ENCODE measurements around the gene TIMM17B.

The TIMM17B gene

DNA sequence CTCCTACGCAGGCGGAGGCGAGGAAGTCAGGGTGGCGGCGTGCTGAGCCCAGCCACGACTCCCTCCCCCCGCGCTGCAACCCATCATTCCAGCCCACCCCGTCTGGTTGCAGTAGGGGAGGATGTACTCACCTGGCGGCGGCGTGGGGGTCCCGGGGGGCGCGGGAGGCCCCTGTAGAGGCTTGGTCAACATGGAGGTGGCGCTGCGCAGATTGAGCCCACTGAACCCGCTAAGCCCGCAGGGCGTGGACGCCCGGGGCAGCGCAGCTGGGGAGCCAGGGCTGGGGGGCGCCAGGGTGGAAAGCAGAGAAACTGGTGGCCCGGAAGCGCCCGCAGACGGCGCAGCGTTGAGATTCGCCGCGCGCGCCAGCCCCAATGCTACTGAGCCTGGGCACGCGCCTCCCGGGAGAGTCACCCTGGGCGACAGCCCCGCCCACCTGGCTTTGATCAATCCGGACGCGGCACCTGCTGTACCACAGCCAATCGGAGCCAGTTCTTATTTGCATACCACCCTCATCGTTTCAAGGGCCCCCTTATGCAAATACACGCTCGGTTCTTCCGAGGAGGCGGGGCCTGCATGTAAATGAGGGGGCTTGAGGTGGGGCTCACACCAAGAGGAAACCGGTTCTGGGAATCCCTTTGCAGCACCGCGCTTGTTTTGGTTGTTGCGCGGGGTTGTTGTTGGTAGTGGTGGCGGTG, 21.2 kb upstream of the TIMM17B start, which contains the start of gene PIM2:
PIM2 (minus strand) TSS at position 382 of the 698 bp plus-strand sequence; CDS start at position 192, 190 bp downstream.
- DNase-seq: peak; percentile 96

DNA sequence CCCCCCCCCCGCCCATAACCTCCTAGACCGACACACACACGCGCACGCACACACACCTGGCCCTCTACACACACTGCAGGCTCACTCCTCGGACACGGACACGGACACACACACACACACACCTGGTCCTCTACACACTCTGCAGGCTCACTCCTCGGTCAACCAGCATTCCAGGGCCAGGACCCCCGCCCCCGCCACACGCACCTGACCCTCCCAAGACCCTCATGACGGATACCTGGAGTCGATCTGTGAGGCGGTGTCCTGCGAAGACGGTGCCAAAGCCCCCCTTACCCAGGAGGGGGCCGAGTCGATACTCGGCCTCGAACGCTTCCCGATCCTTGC, 20.7 kb upstream of the TIMM17B start:
- peak; percentile 27 for DNase-seq

DNA sequence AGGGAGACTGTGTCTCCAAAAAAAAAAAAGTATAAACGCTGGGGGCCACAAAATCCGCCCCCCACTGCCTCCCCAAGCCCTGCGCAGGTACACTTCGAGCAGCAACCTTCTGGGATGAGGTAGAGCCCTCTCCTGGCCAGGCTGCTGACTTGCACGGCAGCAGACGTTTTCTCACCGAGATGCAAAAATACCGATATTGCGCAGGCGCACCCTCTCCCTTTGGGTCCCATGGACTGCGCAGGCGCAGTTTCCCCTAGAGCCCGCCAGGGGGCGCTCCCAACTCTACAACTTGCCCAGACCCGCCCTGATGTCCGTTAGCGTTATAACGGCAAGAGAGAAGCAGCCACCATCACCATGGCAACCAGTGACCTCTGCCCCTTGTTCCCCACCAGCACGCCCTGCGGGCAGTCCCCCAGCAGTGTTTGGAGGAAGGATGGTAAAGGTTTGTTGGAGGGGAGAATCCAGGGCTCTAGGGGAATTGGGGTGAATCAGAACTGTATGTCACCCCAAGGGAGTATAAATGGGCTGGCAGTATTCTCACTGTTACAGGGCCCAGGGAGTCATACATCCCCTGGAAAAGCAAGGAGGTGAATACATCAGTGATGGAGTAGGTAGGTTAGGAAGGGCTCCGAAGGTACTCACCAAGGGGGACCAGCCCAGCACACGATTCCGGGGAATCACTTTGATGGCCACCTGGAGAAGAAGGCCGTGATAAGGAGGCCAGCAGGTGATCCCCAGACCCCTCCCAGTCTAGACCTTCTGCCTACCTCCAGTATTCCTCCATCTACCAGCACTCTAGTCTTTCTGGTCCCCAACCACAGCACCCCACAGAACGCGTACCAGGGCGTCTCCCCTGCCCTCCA, 19.8 kb upstream of the TIMM17B start:
- peak; percentile 93 for DNase-seq

DNA sequence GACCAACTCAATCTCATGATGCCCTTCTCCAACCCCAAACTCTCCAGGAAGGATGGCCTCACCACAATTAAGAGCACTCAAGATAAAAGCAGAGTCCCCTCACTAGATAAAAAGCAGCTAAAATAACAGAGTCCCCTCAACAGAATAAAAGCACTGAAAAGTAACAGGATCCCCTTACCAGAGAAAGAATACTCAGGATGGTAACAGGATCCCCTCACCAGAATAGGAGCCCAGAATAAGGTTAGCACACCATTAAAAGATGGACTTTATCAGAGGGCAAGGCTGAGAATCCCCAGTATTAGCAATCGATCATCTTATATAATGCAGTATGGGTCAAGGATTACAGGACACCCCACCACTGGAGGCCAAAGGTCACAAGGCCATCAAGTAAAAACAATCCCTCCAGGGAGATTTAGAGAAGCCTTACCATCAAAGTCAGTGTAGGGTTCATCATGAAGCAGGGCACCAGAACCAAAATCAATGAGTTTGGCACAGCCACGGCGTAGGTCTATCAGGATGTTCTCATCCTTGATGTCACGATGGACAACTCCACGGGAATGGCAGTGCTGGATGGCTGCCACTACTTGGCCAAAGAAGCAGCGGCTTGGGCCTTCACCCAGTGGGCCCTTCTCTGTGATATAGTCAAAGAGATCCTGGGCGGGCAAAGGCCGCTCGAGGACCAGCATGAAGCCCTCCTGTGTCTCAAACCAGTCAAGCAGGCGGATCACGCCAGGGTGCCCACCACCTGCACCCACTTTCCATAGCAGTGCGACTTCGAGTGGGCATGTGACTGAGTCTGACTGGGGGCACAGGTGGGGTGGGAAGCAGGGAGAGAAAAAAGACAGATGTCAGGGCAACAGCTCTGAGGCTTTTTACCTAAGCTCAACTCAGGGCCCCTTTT, 17.3 kb upstream of the TIMM17B start:
- DNase-seq: no peak

DNA sequence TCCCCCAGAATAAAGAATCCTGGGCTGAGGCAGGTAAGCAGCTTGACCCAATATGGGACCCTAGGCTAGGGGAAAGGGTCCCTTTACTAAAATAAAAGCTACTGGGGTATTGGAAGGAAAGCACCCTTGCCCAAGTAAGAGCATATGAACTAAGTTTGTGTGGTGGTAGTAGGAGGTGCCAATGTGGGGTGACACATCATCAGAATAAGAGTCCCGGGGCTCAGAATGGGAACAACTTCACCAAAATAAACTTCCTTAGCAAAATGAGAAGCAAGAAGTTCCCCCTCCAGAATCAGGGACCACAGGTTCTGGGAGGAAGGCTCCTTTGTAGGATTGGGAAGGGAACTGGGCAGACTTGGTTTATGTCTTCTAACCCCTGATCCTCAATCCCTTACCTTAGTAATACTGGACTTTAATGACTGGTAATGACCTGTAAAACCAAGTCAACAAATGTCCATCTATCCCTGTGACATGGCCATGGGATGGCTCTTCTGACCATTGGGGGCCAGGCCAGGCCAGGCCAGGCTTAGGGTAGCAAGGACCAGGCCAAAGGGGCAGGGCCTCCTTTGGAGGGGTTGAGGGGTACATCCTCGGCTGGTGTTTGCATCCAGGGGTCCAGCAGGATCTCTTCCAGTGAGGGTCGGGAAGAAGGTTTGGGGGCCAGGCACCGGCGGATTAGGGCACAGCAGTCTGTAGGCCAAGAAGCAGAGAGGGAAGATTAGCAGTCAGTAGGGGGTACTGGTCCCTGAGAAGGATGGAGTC, 16.2 kb upstream of the TIMM17B start:
- no peak for DNase-seq

- peak; percentile 90 for DNase-seq
Observed at GRCh38 chrX:48911412-48912182, 14.0 kb upstream of the TIMM17B start, which contains the start of gene SLC35A2. SLC35A2 (minus strand) TSS chrX:48911646; CDS start chrX:48911636, 10 bp downstream.

DNA sequence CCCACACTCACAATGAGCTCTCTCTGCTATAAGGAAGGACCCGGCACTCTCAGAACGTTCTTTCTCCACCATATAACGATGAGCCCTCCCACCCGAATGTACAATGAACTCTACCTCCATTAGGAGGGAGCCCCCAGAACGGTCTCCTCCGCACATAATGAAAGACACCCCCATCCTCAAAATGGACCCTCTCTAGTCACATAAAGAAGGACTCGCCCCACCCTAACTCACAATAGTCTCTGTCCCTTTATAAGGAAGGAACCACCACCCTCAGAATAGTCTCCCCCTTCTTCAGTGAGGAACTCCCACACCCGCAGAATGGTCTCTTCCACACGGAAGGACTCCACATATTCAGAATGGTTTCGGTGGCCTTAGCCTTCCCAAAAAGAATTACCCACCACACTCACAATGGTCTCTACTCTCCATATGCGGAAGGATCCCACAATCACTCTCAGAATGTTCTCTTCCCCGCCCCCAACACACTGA, 13.4 kb upstream of the TIMM17B start:
- no peak for DNase-seq

GRCh38 chrX:48909703-48910294, 12.2 kb upstream of the TIMM17B start:
- peak; percentile 48 for DNase-seq

DNA sequence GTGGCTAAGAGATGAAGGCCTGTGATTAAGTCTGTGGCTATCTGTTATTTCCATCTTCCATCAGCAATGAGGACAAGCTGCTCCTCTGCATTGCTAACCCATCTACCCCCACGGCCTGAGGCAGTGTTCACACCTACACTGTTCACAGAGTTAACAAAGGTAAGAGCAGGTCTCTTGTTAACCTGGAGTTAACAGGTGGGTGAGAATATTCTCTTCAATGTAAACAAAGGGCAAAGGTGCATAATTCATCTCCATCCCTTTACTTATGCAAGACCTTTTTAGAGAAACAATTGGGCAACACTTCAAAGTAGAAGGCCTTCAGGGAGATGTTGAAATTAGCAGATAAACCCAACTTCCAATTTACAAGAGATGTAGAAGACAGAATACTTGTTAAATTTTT, 11.0 kb upstream of the TIMM17B start:
- no peak for DNase-seq

GRCh38 chrX:48905090-48905790, 7.7 kb upstream of the TIMM17B start:
- no peak for DNase-seq

GRCh38 chrX:48904626-48905025, 7.1 kb upstream of the TIMM17B start:
- DNase-seq: no peak

GRCh38 chrX:48904180-48904579, 6.6 kb upstream of the TIMM17B start:
- DNase-seq: no peak

DNA sequence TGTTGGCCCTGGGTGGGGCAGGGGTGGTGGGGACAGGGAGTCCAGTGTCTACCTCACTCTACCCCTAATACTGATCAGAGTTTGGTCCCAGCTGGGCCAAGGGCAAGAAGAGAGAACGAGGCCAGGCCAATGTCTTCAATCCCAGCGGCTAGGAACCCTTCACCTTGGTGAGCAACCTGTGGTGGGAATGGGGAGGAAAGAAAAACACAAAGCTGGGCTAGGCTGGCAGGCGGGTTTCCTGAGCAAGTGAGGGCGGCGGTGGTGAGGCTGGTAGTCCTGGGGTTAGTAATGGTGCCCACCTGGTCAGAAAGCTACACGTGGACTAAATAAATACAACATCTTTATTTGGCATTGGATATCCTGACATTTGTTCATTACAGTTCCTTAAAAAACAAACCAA, 5.7 kb upstream of the TIMM17B start:
- no peak for DNase-seq

DNA sequence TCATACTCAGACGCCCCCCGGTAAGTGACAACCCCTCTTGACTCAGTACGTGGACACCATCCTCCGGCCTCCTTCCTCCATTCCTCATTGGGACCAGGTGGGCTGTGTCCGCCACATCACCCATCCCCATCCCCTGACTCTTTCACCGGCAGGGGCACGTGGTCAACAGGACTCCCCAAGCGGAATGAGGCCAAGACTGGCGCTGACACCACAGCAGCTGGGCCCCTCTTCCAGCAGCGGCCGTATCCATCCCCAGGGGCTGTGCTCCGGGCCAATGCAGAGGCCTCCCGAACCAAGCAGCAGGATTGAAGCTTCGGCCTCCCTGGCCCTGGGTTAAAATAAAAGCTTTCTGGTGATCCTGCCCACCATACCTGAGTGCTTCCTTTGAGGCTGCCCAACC, 5.2 kb upstream of the TIMM17B start:
- no peak for DNase-seq

DNA sequence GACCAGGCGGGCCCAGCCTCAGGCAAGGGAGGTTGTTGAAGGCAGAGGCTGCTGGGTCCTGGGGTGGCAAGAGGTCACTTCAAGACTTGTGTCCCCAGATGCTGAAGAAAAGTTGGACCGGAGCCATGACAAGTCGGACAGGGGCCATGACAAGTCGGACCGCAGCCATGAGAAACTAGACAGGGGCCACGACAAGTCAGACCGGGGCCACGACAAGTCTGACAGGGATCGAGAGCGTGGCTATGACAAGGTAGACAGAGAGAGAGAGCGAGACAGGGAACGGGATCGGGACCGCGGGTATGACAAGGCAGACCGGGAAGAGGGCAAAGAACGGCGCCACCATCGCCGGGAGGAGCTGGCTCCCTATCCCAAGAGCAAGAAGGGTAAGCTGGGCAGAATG, 4.6 kb upstream of the TIMM17B start:
- DNase-seq: no peak

DNA sequence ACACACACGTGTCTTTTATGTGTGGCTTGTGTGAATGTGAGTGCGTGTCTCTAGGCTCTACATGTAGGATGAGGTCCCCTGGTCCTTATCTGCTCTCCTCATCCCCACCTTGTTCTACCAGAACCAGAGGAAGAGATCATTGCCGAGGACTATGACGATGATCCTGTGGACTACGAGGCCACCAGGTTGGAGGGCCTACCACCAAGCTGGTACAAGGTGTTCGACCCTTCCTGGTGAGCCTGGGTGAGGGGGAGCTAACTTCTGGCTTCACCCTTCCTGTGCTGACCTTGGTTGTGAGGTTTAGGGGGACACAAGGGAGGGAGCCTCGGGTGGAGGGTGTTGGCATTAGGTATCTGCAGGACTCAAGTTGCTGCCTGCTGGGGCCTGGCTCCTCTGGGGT, 3.5 kb upstream of the TIMM17B start:
- no peak for DNase-seq

DNA sequence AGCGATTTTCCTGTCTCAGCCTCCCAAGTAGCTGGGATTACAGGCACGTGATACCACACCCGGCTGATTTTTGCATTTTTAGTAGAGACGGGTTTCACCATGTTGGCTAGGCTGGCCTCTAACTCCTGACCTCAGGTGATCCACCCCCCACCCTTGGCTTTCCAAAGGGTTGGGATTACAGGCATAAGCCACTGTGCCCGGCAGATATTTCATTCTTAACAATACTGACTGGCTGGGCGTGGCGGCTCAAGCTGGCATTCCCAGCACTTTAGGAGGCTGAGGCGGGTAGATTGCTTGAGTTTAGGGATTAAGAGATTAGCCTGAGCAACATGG, 1.5 kb upstream of the TIMM17B start:
- no peak for DNase-seq

GRCh38 chrX:48897157-48897624, 377 bp downstream of the TIMM17B start:
- DNase-seq: peak; percentile 83

- DNase-seq: no peak
Observed at GRCh38 chrX:48896611-48897011, 957 bp downstream of the TIMM17B start.

DNA sequence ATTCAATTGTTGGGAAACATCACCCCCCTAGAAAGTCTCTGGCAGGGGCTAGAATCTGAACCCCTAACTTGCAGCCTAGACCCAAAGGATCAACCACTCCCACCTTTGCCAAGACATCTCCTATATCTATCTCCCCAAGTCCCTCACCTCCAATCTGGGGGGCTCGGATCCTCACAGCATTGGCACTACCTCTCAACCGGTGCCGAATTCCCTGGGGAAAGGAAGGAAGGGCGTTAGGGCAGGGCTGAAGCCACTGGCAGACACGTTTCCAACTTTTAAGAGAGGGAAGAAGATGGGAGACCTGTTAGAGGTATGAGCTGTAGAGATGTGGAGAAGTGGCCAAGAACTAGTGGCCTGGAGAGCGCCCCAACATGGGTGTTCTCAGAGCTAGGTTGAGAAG, 2.7 kb downstream of the TIMM17B start:
- no peak for DNase-seq
